K562 (cell line): ENCODE measurements around the gene TFRC. TPM values are rescaled to one million over a fixed set of nuclear protein-coding genes. Genes with fewer than 3 reads are reported as not detected.
"Not testable (repeated sequence)": the region's sequence is repeated elsewhere in the genome, so short reads cannot be mapped to it uniquely, and the experiment has no call there.

Experiments used
- ATAC-seq: fragments of 200-7000 bp; cut with Tn5 transposase; 3 replicates; pipeline ENCODE4 v1.9.1; 2020; ENCODE audit warnings: moderate library complexity
- BruUV-seq: library from RNA; stranded (reverse); fragments of 400-500 nt; replicated peaks from 2 replicates; lab custom pipeline; 2021; lab: Mats Ljungman, UMichigan
- CTCF ChIA-PET: fragments of 300-600 bp; formaldehyde crosslinking; extraction: SDS; loops from one replicate; lab custom pipeline; 2021; ENCODE audit warnings: low intra/inter-chr PET ratio; lab: Yijun Ruan, JAX
- POLR2A ChIA-PET: fragments of 300-600, 350-650 bp; sonication (Branson Sonifier 250); formaldehyde crosslinking; extraction: SDS; loops from one replicate; lab custom pipeline; 2021; ENCODE audit warnings: antibody characterized with exemption, inconsistent platforms; lab: Yijun Ruan, JAX
- DNase-seq, 4 experiments: peaks; one replicate each; pipeline versions ENCODE4 v3.0.0 to v3.0.0-alpha.2; 2011 to 2018; ENCODE audit warnings: low spot score in 3 of 4, mixed read lengths in 3 of 4; ENCODE audit errors: extremely low read depth in 1 of 4
- FAIRE-seq: peaks from 2 replicates; lab custom pipeline; 2011; peaks lifted over from hg19 to GRCh38; lab: Jason Lieb, UNC
- H2AFZ ChIP-seq: 2 replicates; pipeline ENCODE4 v1.6.0; 2011; ENCODE audit warnings: low read depth, low read length, control low read depth, inconsistent platforms
- H3K27ac ChIP-seq: fragments of 200-600 bp; 3 replicates; pipeline ENCODE4 v1.8.0; 2011; ENCODE audit warnings: low read depth, mild to moderate bottlenecking, control low read depth, inconsistent platforms, low read length, moderate library complexity, mixed read lengths; ENCODE audit errors: extremely low read depth
- H3K27me3 ChIP-seq, 2 experiments: fragments of 300-600 bp in 1 of 2; 2 replicates in 1 of 2; 3 replicates in 1 of 2; pipeline versions ENCODE4 v1.6.0 to v1.8.0; 2011; ENCODE audit warnings: inconsistent platforms in 2 of 2, low read length in 2 of 2, mild to moderate bottlenecking in 1 of 2, mixed read lengths in 1 of 2, moderate library complexity in 1 of 2; ENCODE audit not compliant: control insufficient read depth in 2 of 2, insufficient read depth in 2 of 2
- H3K36me3 ChIP-seq: fragments of 300-600 bp; 3 replicates; pipeline ENCODE4 v1.8.0; 2011; ENCODE audit warnings: mild to moderate bottlenecking, low read length, inconsistent platforms; ENCODE audit not compliant: control insufficient read depth, insufficient read depth
- H3K4me1 ChIP-seq, 2 experiments: fragments of 200-600 bp in 1 of 2; replicated peaks in 1 of 2; 2 replicates in 1 of 2; 3 replicates in 1 of 2; pipeline versions ENCODE4 v1.5.1 to v1.8.0; 2011; ENCODE audit warnings: inconsistent platforms in 2 of 2, low read length in 2 of 2, mild to moderate bottlenecking in 1 of 2, mixed read lengths in 1 of 2, moderate library complexity in 1 of 2; ENCODE audit not compliant: control insufficient read depth in 2 of 2, insufficient read depth in 2 of 2
- H3K4me2 ChIP-seq: 2 replicates; pipeline ENCODE4 v1.6.1; 2011; ENCODE audit warnings: low read length, control low read depth, inconsistent platforms, mixed read lengths; ENCODE audit not compliant: insufficient read depth
- H3K4me3 ChIP-seq: fragments of 200-600 bp; sonication (generic), shearing (Covaris generic); 2 replicates; pipeline ENCODE4 v1.5.1; 2016; ENCODE audit warnings: control low read depth, inconsistent platforms
- H3K79me2 ChIP-seq: fragments of 200-600 bp; 3 replicates; pipeline ENCODE4 v1.8.0; 2011; ENCODE audit warnings: low read length, inconsistent platforms; ENCODE audit not compliant: control insufficient read depth, insufficient read depth
- H3K9ac ChIP-seq, 2 experiments: 2 replicates each; pipeline versions ENCODE4 v1.6.0 to v1.6.1; 2011; ENCODE audit warnings: low read depth in 2 of 2, low read length in 2 of 2, control low read depth in 1 of 2, inconsistent platforms in 1 of 2, mild to moderate bottlenecking in 1 of 2, mixed read lengths in 1 of 2; ENCODE audit not compliant: insufficient read depth in 1 of 2
- H3K9me1 ChIP-seq: one replicate; pipeline ENCODE4 v1.6.0; 2011; ENCODE audit warnings: inconsistent platforms, mild to moderate bottlenecking, low read length, moderate library complexity; ENCODE audit not compliant: control insufficient read depth, insufficient read depth
- H3K9me3 ChIP-seq: replicated peaks from 2 replicates; pipeline ENCODE4 v1.5.1; 2011; ENCODE audit warnings: low read depth, low read length, inconsistent platforms; ENCODE audit not compliant: control insufficient read depth, insufficient read depth
- H4K20me1 ChIP-seq: replicated peaks from 2 replicates; pipeline ENCODE4 v1.6.1; 2011; ENCODE audit warnings: low read length, inconsistent platforms, mixed read lengths; ENCODE audit not compliant: control insufficient read depth, insufficient read depth
- FOXJ2 ChIP-seq: fragments of 200-800 bp; sonication (Bioruptor generic); IDR thresholded peaks from 2 replicates; pipeline ENCODE4 v1.6.1; 2016; ENCODE audit warnings: missing genetic modification characterization, missing compliant biosample characterization
- JUND ChIP-seq, 2 experiments: IDR thresholded peaks; 2 replicates in 1 of 2; 3 replicates in 1 of 2; pipeline ENCODE4 v1.6.1; 2011; ENCODE audit warnings: borderline replicate concordance in 2 of 2, low read depth in 2 of 2, low read length in 2 of 2, improper control_type of control experiment in 1 of 2, missing biosample characterization in 1 of 2, missing genetic modification characterization in 1 of 2, missing genetic modification reagents in 1 of 2
- MEIS2 ChIP-seq: fragments of 450-650 bp; IDR thresholded peaks from 2 replicates; pipeline ENCODE4 v1.6.1; 2014; ENCODE audit warnings: mild to moderate bottlenecking; ENCODE audit not compliant: partially characterized antibody
- SMARCE1 ChIP-seq: fragments of 450-650 bp; IDR thresholded peaks from 2 replicates; pipeline ENCODE4 v1.7.1; 2016; ENCODE audit warnings: mild to moderate bottlenecking
- ZFX ChIP-seq: sonication (generic); formaldehyde crosslinking; IDR thresholded peaks from 2 replicates; pipeline ENCODE4 v1.8.0; 2022; ENCODE audit warnings: mild to moderate bottlenecking, missing genetic modification reagents, moderate library complexity
- WGBS: fragments of 100-300 bp; shearing (Covaris generic); methylation state at CpG from one replicate; pipeline ENCODE4 v1.1.6; 2016; ENCODE audit warnings: low coverage, mixed read lengths; ENCODE audit not compliant: insufficient coverage; ENCODE audit errors: missing lambda C conversion rate; 5-methylcytosine and 5-hydroxymethylcytosine counted together
- in situ Hi-C: fragments of 300-500 bp; cut with MboI; formaldehyde crosslinking; loops from 4 replicates; pipeline ENCODE4 v1.15.0; 2018; ENCODE audit warnings: inconsistent platforms, mixed read lengths
- intact Hi-C: fragments of 100-400 bp; cut with micrococcal nuclease; formaldehyde crosslinking; loops from 2 replicates; pipeline ENCODE4 v1.14.2; 2022
- polyA plus RNA-seq, 8 experiments: library from polyadenylated mRNA; depleted of rRNA in 4 of 8; stranded (reverse) in 5 of 8; unstranded in 3 of 8; fragments of >200 nt; fragmentation: Nextera tagmentation in 2 of 8; fragmentation: Illumina TruSeq in 1 of 8; extraction: Ambion mirVana in 2 of 8; extraction: Trizol in 1 of 8; gene quantifications; 2 replicates each; pipeline versions ENCODE4 v1.2.1 to v1.2.3, GENCODE V29; 2011 to 2014; ENCODE audit warnings: inconsistent platforms in 1 of 8, missing spikeins in 1 of 8
- total RNA-seq, 7 experiments: library from RNA; depleted of rRNA in 6 of 7; stranded (reverse); fragments of >200 nt in 6 of 7; fragmentation: Illumina TruSeq in 2 of 7; extraction: Trizol in 2 of 7; gene quantifications; 2 replicates each; pipeline versions ENCODE4 v1.2.1 to v1.2.3, GENCODE V29; 2011 to 2021; ENCODE audit warnings: low replicate concordance in 1 of 7
- TF ChIP-seq, protein P1 (sequence below): sonication (generic); formaldehyde crosslinking; IDR thresholded peaks from 2 replicates; pipeline ENCODE4 v1.9.0; 2022; ENCODE audit warnings: mild to moderate bottlenecking, missing genetic modification reagents
- TF ChIP-seq, protein P2 (sequence below): fragments of 200-800 bp; sonication (Bioruptor generic); IDR thresholded peaks from 2 replicates; pipeline ENCODE4 v1.6.1; 2017; ENCODE audit warnings: missing genetic modification characterization, missing compliant biosample characterization
- TF ChIP-seq, protein P3 (sequence below): sonication (generic); formaldehyde crosslinking; IDR thresholded peaks from 2 replicates; pipeline ENCODE4 v1.5.0; 2020; ENCODE audit warnings: missing genetic modification reagents
- TF ChIP-seq, protein P4 (sequence below), 2 experiments: fragments of 450-650 bp; IDR thresholded peaks; 2 replicates each; pipeline ENCODE4 v1.6.1; 2018; ENCODE audit warnings: mild to moderate bottlenecking in 2 of 2, low read depth in 1 of 2; ENCODE audit not compliant: partially characterized antibody in 2 of 2
- TF ChIP-seq, protein P5 (sequence below): fragments of 450-650 bp; IDR thresholded peaks from 2 replicates; pipeline ENCODE4 v1.6.1; 2016

Gene TFRC
- total and polyA plus RNA-seq, 9 of the 15 experiments (the other 6 are each of a cell fraction or from before 2014, with no cell fraction given) = 149 to 679 (median 332) TPM

DNA sequence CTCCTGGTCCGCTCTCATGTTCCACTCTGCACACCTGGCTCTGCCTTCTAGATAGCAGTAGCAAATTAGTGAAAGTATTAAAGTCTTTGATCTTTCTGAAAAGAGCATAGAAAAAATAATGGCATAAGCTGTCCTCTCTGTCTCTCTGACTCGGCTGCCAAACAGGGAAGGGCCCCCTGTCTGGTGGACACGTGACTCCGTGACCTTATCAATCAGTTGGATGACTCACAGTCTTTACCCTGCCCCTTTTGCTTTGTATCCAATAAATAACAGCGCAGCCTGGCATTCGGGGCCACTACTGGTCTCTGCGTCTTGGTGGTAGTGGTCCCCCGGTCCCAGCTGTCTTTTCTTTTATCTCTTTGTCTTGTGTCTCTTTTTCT, 59.4 kb downstream of the TFRC start:
- in situ Hi-C loops (loop anchor here (5.0 kb wide), 2 partner anchors 180 to 495 kb away; partner anchors contain the start of gene SMCO1), intact Hi-C loops (loop anchor here (1.0 to 5.0 kb wide), 3 partner anchors 174 to 499 kb away; partner anchors contain the start of gene RNF168)
- ChIA-PET CTCF (interaction anchor here (0.6 to 2.6 kb wide), 3 partner anchors 96 to 177 kb away, joined by 3 to 16 read pairs (median 4); no protein-coding TSS in a partner anchor), POLR2A (interaction anchor here (0.7 to 1.3 kb wide), 5 partner anchors 16 to 174 kb away, joined by 3 to 4 read pairs (median 3); no protein-coding TSS in a partner anchor)
- Histone ChIP-seq H2AFZ (peak overlapping the region; percentile 87), H3K27ac (peak overlapping the region; percentile 44; the same call in 1 of the 3 replicates), H3K9ac (peak overlapping the region; percentile 35 to 75; a peak in 2 of 4 replicates), H3K4me2 (peak overlapping the region; percentile 71)
- not testable (repeated sequence) for H3K9me1 ChIP-seq, H3K79me2 ChIP-seq, H3K27me3 ChIP-seq, H3K9me3 ChIP-seq, BruUV-seq, H3K36me3 ChIP-seq, H3K4me3 ChIP-seq, H4K20me1 ChIP-seq, H3K4me1 ChIP-seq
- ATAC-seq = peak; percentile 84
- peak; percentile 15 for FAIRE-seq
- DNase-seq = peak; percentile 22 to 73 (median 34)
- 6% methylated on average over 8 of the region's 8 CpGs for WGBS
- 0 out of 2 replicates have a peak, but pooled peaks have one; percentile 50 for TF ChIP-seq FOXJ2
- TF ChIP-seq, protein P1, sequence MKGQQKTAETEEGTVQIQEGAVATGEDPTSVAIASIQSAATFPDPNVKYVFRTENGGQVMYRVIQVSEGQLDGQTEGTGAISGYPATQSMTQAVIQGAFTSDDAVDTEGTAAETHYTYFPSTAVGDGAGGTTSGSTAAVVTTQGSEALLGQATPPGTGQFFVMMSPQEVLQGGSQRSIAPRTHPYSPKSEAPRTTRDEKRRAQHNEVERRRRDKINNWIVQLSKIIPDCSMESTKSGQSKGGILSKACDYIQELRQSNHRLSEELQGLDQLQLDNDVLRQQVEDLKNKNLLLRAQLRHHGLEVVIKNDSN = peak; percentile 57
- TF ChIP-seq SMARCE1 = peak; percentile 55
- TF ChIP-seq, protein P2, sequence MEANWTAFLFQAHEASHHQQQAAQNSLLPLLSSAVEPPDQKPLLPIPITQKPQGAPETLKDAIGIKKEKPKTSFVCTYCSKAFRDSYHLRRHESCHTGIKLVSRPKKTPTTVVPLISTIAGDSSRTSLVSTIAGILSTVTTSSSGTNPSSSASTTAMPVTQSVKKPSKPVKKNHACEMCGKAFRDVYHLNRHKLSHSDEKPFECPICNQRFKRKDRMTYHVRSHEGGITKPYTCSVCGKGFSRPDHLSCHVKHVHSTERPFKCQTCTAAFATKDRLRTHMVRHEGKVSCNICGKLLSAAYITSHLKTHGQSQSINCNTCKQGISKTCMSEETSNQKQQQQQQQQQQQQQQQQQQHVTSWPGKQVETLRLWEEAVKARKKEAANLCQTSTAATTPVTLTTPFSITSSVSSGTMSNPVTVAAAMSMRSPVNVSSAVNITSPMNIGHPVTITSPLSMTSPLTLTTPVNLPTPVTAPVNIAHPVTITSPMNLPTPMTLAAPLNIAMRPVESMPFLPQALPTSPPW = 0 out of 2 replicates have a peak, but pooled peaks have one; percentile 41
- TF ChIP-seq MEIS2 = peak; percentile 78
- peak; percentile 66 for TF ChIP-seq ZFX (CRISPR knock-in tag)
- peak; percentile 90 for TF ChIP-seq JUND (IDR thresholded peaks at IDR 0.05; ENCODE audit: borderline replicate concordance, low read depth, low read length)
- peak; percentile 87; the same call in 2 of the 3 replicates for TF ChIP-seq JUND (tag; IDR thresholded peaks at IDR 0.05; ENCODE audit: borderline replicate concordance, low read depth, low read length)
- TF ChIP-seq, protein P3, sequence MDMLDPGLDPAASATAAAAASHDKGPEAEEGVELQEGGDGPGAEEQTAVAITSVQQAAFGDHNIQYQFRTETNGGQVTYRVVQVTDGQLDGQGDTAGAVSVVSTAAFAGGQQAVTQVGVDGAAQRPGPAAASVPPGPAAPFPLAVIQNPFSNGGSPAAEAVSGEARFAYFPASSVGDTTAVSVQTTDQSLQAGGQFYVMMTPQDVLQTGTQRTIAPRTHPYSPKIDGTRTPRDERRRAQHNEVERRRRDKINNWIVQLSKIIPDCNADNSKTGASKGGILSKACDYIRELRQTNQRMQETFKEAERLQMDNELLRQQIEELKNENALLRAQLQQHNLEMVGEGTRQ (CRISPR knock-in tag) = 0 out of 2 replicates have a peak, but pooled peaks have one; percentile 18
- TF ChIP-seq, protein P4, sequence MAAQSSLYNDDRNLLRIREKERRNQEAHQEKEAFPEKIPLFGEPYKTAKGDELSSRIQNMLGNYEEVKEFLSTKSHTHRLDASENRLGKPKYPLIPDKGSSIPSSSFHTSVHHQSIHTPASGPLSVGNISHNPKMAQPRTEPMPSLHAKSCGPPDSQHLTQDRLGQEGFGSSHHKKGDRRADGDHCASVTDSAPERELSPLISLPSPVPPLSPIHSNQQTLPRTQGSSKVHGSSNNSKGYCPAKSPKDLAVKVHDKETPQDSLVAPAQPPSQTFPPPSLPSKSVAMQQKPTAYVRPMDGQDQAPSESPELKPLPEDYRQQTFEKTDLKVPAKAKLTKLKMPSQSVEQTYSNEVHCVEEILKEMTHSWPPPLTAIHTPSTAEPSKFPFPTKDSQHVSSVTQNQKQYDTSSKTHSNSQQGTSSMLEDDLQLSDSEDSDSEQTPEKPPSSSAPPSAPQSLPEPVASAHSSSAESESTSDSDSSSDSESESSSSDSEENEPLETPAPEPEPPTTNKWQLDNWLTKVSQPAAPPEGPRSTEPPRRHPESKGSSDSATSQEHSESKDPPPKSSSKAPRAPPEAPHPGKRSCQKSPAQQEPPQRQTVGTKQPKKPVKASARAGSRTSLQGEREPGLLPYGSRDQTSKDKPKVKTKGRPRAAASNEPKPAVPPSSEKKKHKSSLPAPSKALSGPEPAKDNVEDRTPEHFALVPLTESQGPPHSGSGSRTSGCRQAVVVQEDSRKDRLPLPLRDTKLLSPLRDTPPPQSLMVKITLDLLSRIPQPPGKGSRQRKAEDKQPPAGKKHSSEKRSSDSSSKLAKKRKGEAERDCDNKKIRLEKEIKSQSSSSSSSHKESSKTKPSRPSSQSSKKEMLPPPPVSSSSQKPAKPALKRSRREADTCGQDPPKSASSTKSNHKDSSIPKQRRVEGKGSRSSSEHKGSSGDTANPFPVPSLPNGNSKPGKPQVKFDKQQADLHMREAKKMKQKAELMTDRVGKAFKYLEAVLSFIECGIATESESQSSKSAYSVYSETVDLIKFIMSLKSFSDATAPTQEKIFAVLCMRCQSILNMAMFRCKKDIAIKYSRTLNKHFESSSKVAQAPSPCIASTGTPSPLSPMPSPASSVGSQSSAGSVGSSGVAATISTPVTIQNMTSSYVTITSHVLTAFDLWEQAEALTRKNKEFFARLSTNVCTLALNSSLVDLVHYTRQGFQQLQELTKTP (IDR thresholded peaks at IDR 0.05; ENCODE audit: low read depth in 1 of 2, partially characterized antibody in 2 of 2) = peak in 1 of 2 experiments; percentile 19
- TF ChIP-seq, protein P5, sequence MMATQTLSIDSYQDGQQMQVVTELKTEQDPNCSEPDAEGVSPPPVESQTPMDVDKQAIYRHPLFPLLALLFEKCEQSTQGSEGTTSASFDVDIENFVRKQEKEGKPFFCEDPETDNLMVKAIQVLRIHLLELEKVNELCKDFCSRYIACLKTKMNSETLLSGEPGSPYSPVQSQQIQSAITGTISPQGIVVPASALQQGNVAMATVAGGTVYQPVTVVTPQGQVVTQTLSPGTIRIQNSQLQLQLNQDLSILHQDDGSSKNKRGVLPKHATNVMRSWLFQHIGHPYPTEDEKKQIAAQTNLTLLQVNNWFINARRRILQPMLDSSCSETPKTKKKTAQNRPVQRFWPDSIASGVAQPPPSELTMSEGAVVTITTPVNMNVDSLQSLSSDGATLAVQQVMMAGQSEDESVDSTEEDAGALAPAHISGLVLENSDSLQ = peak; percentile 71
